HepG2 (cell line): ENCODE data around the gene SGSH. TPM values are rescaled to one million over a fixed set of nuclear protein-coding genes. Genes with fewer than 3 reads are reported as not detected.

ENCODE experiments used
- ATAC-seq: fragments of 200-7000 bp; cut with Tn5 transposase; 3 replicates; pipeline ENCODE4 v1.9.1; 2020; ENCODE audit warnings: mild to moderate bottlenecking, moderate library complexity
- BruUV-seq: library from RNA; stranded (reverse); fragments of 400-500 nt; replicated peaks from 2 replicates; lab custom pipeline; 2021; lab: Mats Ljungman, UMichigan
- CTCF ChIA-PET: fragments of 300-600 bp; formaldehyde crosslinking; extraction: SDS; loops from one replicate; lab custom pipeline; 2021; ENCODE audit warnings: low total read pairs, inconsistent platforms, low intra/inter-chr PET ratio; lab: Yijun Ruan, JAX
- POLR2A ChIA-PET: fragments of 350-600 bp; sonication (Branson Sonifier 250); formaldehyde crosslinking; loops from one replicate; lab custom pipeline; 2020; ENCODE audit warnings: antibody characterized with exemption, inconsistent platforms; lab: Yijun Ruan, JAX
- DNase-seq: peaks from one replicate; pipeline ENCODE4 v3.0.0-alpha.2; 2015; ENCODE audit warnings: low spot score
- FAIRE-seq: peaks from 3 replicates; lab custom pipeline; 2011; peaks lifted over from hg19 to GRCh38; lab: Jason Lieb, UNC
- H2AFZ ChIP-seq: one replicate; pipeline ENCODE4 v1.6.1; 2011; ENCODE audit warnings: low read length, inconsistent platforms
- H3K27ac ChIP-seq: fragments of 300-600 bp; 3 replicates; pipeline ENCODE4 v1.8.0; 2011; ENCODE audit warnings: mixed run types, mild to moderate bottlenecking, mixed read lengths, low read length, inconsistent platforms; ENCODE audit not compliant: insufficient read depth; ENCODE audit errors: extremely low read length
- H3K27me3 ChIP-seq, 2 experiments: fragments of 200-600 bp in 1 of 2; 2 replicates in 1 of 2; 3 replicates in 1 of 2; pipeline versions ENCODE4 v1.6.0 to v1.8.0; 2011; ENCODE audit warnings: low read length in 2 of 2, mild to moderate bottlenecking in 2 of 2, moderate library complexity in 2 of 2, inconsistent platforms in 1 of 2; ENCODE audit not compliant: insufficient read depth in 2 of 2, control insufficient read depth in 1 of 2
- H3K36me3 ChIP-seq, 2 experiments: fragments of 200-600 bp in 1 of 2; replicated peaks in 1 of 2; 2 replicates in 1 of 2; 3 replicates in 1 of 2; pipeline versions ENCODE4 v1.5.1 to v1.8.0; 2011; ENCODE audit warnings: low read length in 2 of 2, inconsistent platforms in 1 of 2; ENCODE audit not compliant: insufficient read depth in 2 of 2, control insufficient read depth in 1 of 2
- H3K4me1 ChIP-seq: 2 replicates; pipeline ENCODE4 v1.5.1; 2012; ENCODE audit warnings: low read length, inconsistent platforms; ENCODE audit not compliant: insufficient read depth
- H3K4me2 ChIP-seq: 2 replicates; pipeline ENCODE4 v1.6.0; 2011; ENCODE audit warnings: low read depth, low read length, inconsistent platforms
- H3K4me3 ChIP-seq, 3 experiments: fragments of 200-600 bp in 1 of 3; sonication (generic), shearing (Covaris generic) in 1 of 3; replicated peaks in 1 of 3; 2 replicates each; pipeline ENCODE4 v1.5.1; 2011 to 2016; ENCODE audit warnings: low read length in 3 of 3, inconsistent platforms in 2 of 3, low read depth in 2 of 3, mild to moderate bottlenecking in 2 of 3, control low read depth in 1 of 3, mixed read lengths in 1 of 3; ENCODE audit not compliant: insufficient read depth in 1 of 3
- H3K79me2 ChIP-seq: one replicate; pipeline ENCODE4 v1.6.1; 2011; ENCODE audit warnings: low read length, inconsistent platforms; ENCODE audit not compliant: insufficient read depth
- H3K9ac ChIP-seq: 2 replicates; pipeline ENCODE4 v1.6.0; 2011; ENCODE audit warnings: mild to moderate bottlenecking, low read depth, low read length, inconsistent platforms; ENCODE audit not compliant: insufficient read depth
- H3K9me3 ChIP-seq: 2 replicates; pipeline ENCODE4 v1.5.1; 2012; ENCODE audit warnings: mild to moderate bottlenecking, low read length
- H4K20me1 ChIP-seq: 2 replicates; pipeline ENCODE4 v1.6.0; 2011; ENCODE audit warnings: inconsistent platforms, mild to moderate bottlenecking, low read length, moderate library complexity; ENCODE audit not compliant: insufficient read depth
- EED ChIP-seq: sonication (generic); formaldehyde crosslinking; IDR thresholded peaks from 2 replicates; pipeline ENCODE4 v1.5.0; 2020; ENCODE audit warnings: mild to moderate bottlenecking, missing genetic modification reagents
- ELF3 ChIP-seq: IDR thresholded peaks from 2 replicates; pipeline ENCODE4 v1.6.1; 2016; ENCODE audit warnings: missing genetic modification reagents, missing compliant biosample characterization
- FOXO1 ChIP-seq: sonication (generic); formaldehyde crosslinking; IDR thresholded peaks from 2 replicates; pipeline ENCODE4 v1.4.0; 2020; ENCODE audit warnings: missing genetic modification reagents
- FOXP4 ChIP-seq: sonication (generic); formaldehyde crosslinking; IDR thresholded peaks from 2 replicates; pipeline ENCODE4 v1.4.0; 2020; ENCODE audit warnings: missing genetic modification reagents
- IRF9 ChIP-seq: sonication (generic); formaldehyde crosslinking; IDR thresholded peaks from 2 replicates; pipeline ENCODE4 v1.8.0; 2022; ENCODE audit warnings: missing genetic modification reagents, mild to moderate bottlenecking, borderline replicate concordance
- MIER2 ChIP-seq: IDR thresholded peaks from 2 replicates; pipeline ENCODE4 v1.6.1; 2016; ENCODE audit warnings: missing biosample characterization, missing genetic modification reagents
- ZFYVE20 ChIP-seq: sonication (generic); formaldehyde crosslinking; IDR thresholded peaks from 2 replicates; pipeline ENCODE4 v1.8.0; 2023; ENCODE audit warnings: low read depth, mild to moderate bottlenecking, moderate library complexity, missing genetic modification reagents, borderline replicate concordance
- ZNF430 ChIP-seq: sonication (generic); formaldehyde crosslinking; IDR thresholded peaks from 2 replicates; pipeline ENCODE4 v1.9.0; 2021; ENCODE audit warnings: mild to moderate bottlenecking, missing genetic modification reagents
- ZNF576 ChIP-seq: sonication (generic); formaldehyde crosslinking; IDR thresholded peaks from 2 replicates; pipeline ENCODE4 v1.4.0; 2020; ENCODE audit warnings: mild to moderate bottlenecking, missing genetic modification reagents
- WGBS: methylation state at CpG from one replicate; pipeline ENCODE4 v1.1.6; 2017; ENCODE audit warnings: low lambda C conversion rate; 5-methylcytosine and 5-hydroxymethylcytosine counted together
- in situ Hi-C: cut with HindIII; loops from 2 replicates; pipeline ENCODE4 v1.10.0; 2017; ENCODE audit warnings: low pct_unique_long_range_greater_than_20kb; ENCODE audit not compliant: extremely low pct_ligation_motif_present
- intact Hi-C: fragments of 100-400 bp; cut with micrococcal nuclease; formaldehyde crosslinking; loops from one replicate; pipeline ENCODE4 v1.10.0; 2022; ENCODE audit not compliant: unreplicated experiment
- polyA plus RNA-seq, 8 experiments: library from polyadenylated mRNA; depleted of rRNA in 3 of 8; stranded (reverse) in 7 of 8; unstranded in 1 of 8; fragments of >200 nt; fragmentation: Illumina TruSeq in 4 of 8; extraction: Trizol in 4 of 8; gene quantifications; 2 replicates each; pipeline versions ENCODE4 v1.2.1 to v1.2.3, GENCODE V29; 2011 to 2016; ENCODE audit warnings: low read depth in 4 of 8, missing spikeins in 1 of 8, mixed read lengths in 1 of 8; ENCODE audit not compliant: insufficient read depth in 1 of 8
- total RNA-seq, 5 experiments: library from RNA; depleted of rRNA; stranded (reverse); fragments of >200 nt; fragmentation: Illumina TruSeq; extraction: Trizol; gene quantifications; 2 replicates each; pipeline ENCODE4 v1.2.3, GENCODE V29; 2016; ENCODE audit warnings: low read depth in 1 of 5
- TF ChIP-seq, protein P1 (sequence below): sonication (generic); formaldehyde crosslinking; conservative IDR thresholded peaks from 2 replicates; pipeline ENCODE4 v1.4.0; 2020; ENCODE audit warnings: missing genetic modification reagents

SGSH gene
- total and polyA plus RNA-seq, 2 of the 13 experiments (the other 11 are each of a cell fraction or from before 2014, with no cell fraction given): 12.2 to 17.6 TPM

GRCh38 chr17:80247561-80247960 is 27.4 kb upstream of the SGSH start (continued):
- no peak for TF ChIP-seq ELF3

DNA sequence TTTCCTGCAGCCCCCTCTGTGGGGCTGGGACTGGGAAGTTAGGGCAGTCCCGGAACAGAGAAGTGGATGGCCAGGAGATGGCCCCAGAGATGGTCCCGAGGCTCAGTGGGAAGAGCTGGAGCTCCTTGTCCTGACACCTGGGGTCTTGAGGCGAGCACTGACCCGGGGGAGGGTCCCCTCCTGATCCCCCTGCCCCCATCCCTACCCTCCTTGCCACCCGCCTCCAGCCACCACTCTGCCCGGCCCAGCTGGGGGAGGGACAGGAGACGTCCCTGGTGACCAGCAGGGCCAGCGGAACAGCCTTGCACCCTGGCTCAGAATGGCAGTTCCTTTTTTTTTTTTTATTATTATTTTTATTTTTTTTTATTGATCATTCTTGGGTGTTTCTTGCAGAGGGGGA is 26.6 kb upstream of the SGSH start:
- Histone ChIP-seq H3K79me2 (no peaks in the 10 kb centered on the region), H3K4me1 (no peaks in the 10 kb centered on the region), H4K20me1 (no peaks in the 10 kb centered on the region), H3K27me3 (no peaks in the 10 kb centered on the region), H3K9ac (no peak overlapping the region), H3K4me2 (no peak overlapping the region), H3K9me3 (no peaks in the 10 kb centered on the region), H2AFZ (no peak overlapping the region), H3K4me3 (no peak overlapping the region), H3K27ac (no peak overlapping the region), H3K36me3 (peaks cover 6 to 13% of the 10 kb centered on the region in 2 experiments; a peak in 4 of 5 replicates)
- no TSS peak for BruUV-seq
- intact Hi-C loops (no loop called here), in situ Hi-C loops (no loop called here)
- ChIA-PET CTCF (no interaction called here), POLR2A (no interaction called here)
- no peak for DNase-seq
- ATAC-seq: no peak
- no peak for FAIRE-seq
- no peak for TF ChIP-seq ZNF430 (CRISPR knock-in tag)
- TF ChIP-seq ZNF576 (CRISPR knock-in tag): no peak
- no peak for TF ChIP-seq IRF9
- TF ChIP-seq FOXP4 (CRISPR knock-in tag): no peak
- TF ChIP-seq ZFYVE20 (CRISPR knock-in tag): no peak
- TF ChIP-seq FOXO1 (CRISPR knock-in tag): no peak
- TF ChIP-seq, protein P1, sequence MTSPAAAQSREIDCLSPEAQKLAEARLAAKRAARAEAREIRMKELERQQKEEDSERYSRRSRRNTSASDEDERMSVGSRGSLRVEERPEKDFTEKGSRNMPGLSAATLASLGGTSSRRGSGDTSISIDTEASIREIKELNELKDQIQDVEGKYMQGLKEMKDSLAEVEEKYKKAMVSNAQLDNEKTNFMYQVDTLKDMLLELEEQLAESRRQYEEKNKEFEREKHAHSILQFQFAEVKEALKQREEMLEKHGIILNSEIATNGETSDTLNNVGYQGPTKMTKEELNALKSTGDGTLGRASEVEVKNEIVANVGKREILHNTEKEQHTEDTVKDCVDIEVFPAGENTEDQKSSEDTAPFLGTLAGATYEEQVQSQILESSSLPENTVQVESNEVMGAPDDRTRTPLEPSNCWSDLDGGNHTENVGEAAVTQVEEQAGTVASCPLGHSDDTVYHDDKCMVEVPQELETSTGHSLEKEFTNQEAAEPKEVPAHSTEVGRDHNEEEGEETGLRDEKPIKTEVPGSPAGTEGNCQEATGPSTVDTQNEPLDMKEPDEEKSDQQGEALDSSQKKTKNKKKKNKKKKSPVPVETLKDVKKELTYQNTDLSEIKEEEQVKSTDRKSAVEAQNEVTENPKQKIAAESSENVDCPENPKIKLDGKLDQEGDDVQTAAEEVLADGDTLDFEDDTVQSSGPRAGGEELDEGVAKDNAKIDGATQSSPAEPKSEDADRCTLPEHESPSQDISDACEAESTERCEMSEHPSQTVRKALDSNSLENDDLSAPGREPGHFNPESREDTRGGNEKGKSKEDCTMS: no peak
- TF ChIP-seq EED (CRISPR knock-in tag): no peak
- TF ChIP-seq MIER2 (CRISPR knock-in tag): no peak
- 93% methylated on average over 6 of the region's 8 CpGs for WGBS
